Keratinocyte (primary cell): Measurements from ENCODE around the gene ANKRD16. TPM values are rescaled to one million over a fixed set of nuclear protein-coding genes. Genes with fewer than 3 reads are reported as not detected.

Source experiments
- DNase-seq: peaks from one replicate; pipeline ENCODE4 v3.0.0-alpha.2; 2011; ENCODE audit warnings: low read depth, missing footprints, low spot score
- FAIRE-seq: peaks from 2 replicates; lab custom pipeline; 2011; peaks lifted over from hg19 to GRCh38; lab: Jason Lieb, UNC
- H2AFZ ChIP-seq: 2 replicates; pipeline ENCODE4 v1.6.0; 2012; ENCODE audit warnings: low read length, control low read depth, inconsistent platforms; ENCODE audit not compliant: control insufficient read depth
- H3K27ac ChIP-seq: 2 replicates; pipeline ENCODE4 v1.5.1; 2011; ENCODE audit warnings: low read length; ENCODE audit not compliant: control insufficient read depth, insufficient read depth
- H3K27me3 ChIP-seq: 3 replicates; pipeline ENCODE4 v1.6.0; 2011; ENCODE audit warnings: low read length; ENCODE audit not compliant: control insufficient read depth, insufficient read depth; ENCODE audit errors: extremely low read depth
- H3K36me3 ChIP-seq, 2 experiments: 2 replicates in 1 of 2; 3 replicates in 1 of 2; pipeline ENCODE4 v1.5.1; 2011; ENCODE audit warnings: low read length in 2 of 2, mild to moderate bottlenecking in 1 of 2; ENCODE audit not compliant: control insufficient read depth in 2 of 2, insufficient read depth in 2 of 2; ENCODE audit errors: extremely low read depth in 1 of 2
- H3K4me1 ChIP-seq: 3 replicates; pipeline ENCODE4 v1.5.1; 2011; ENCODE audit warnings: low read length; ENCODE audit not compliant: control insufficient read depth, insufficient read depth; ENCODE audit errors: extremely low read depth
- H3K4me2 ChIP-seq: 3 replicates; pipeline ENCODE4 v1.6.0; 2011; ENCODE audit warnings: low read depth, low read length; ENCODE audit not compliant: control insufficient read depth, insufficient read depth; ENCODE audit errors: extremely low read depth
- H3K4me3 ChIP-seq, 3 experiments: fragments of 200-600 bp in 1 of 3; sonication (generic) in 1 of 3; 2 replicates in 2 of 3; 3 replicates in 1 of 3; pipeline ENCODE4 v1.5.1; 2011 to 2016; ENCODE audit warnings: low read length in 3 of 3, mild to moderate bottlenecking in 3 of 3, control low read depth in 2 of 3, inconsistent platforms in 1 of 3, low read depth in 1 of 3, mixed read lengths in 1 of 3, mixed run types in 1 of 3, moderate library complexity in 1 of 3; ENCODE audit not compliant: control insufficient read depth in 2 of 3, insufficient read depth in 2 of 3; ENCODE audit errors: extremely low read depth in 1 of 3
- H3K79me2 ChIP-seq: 2 replicates; pipeline ENCODE4 v1.6.0; 2012; ENCODE audit warnings: low read length; ENCODE audit not compliant: control insufficient read depth, insufficient read depth
- H3K9ac ChIP-seq: 3 replicates; pipeline ENCODE4 v1.6.0; 2011; ENCODE audit warnings: low read length; ENCODE audit not compliant: control insufficient read depth, insufficient read depth; ENCODE audit errors: extremely low read depth
- H3K9me1 ChIP-seq: 3 replicates; pipeline ENCODE4 v1.6.0; 2011; ENCODE audit warnings: low read length; ENCODE audit not compliant: control insufficient read depth, insufficient read depth; ENCODE audit errors: extremely low read depth
- H3K9me3 ChIP-seq: 2 replicates; pipeline ENCODE4 v1.5.1; 2012; ENCODE audit warnings: low read depth, low read length; ENCODE audit not compliant: control insufficient read depth
- H4K20me1 ChIP-seq: 3 replicates; pipeline ENCODE4 v1.6.0; 2011; ENCODE audit warnings: low read length; ENCODE audit not compliant: control insufficient read depth, insufficient read depth; ENCODE audit errors: extremely low read depth
- EZH2 ChIP-seq: IDR thresholded peaks from one replicate; pipeline ENCODE4 v1.6.1; 2012; ENCODE audit warnings: inconsistent platforms, mild to moderate bottlenecking, low read length, moderate library complexity
- dilution Hi-C: fragments of 300-500 bp; cut with MboI; formaldehyde crosslinking; loops from one replicate; pipeline ENCODE4 v1.7.0; 2020; ENCODE audit warnings: low sequenced_read_pairs; ENCODE audit not compliant: extremely low pct_ligation_motif_present
- polyA plus RNA-seq, 5 experiments: library from polyadenylated mRNA; depleted of rRNA in 3 of 5; stranded (reverse) in 3 of 5; stranded (forward) in 1 of 5; unstranded in 1 of 5; fragments of >200 nt; gene quantifications; 1 replicate in 1 of 5; 2 replicates in 3 of 5; 3 replicates in 1 of 5; pipeline versions ENCODE4 v1.2.1 to v1.2.3, GENCODE V29; 2011 to 2012; ENCODE audit warnings: missing spikeins in 2 of 5, low read depth in 1 of 5, low replicate concordance in 1 of 5
- TF ChIP-seq, protein P1 (sequence below), 3 experiments: IDR thresholded peaks in 1 of 3; conservative IDR thresholded peaks in 1 of 3; optimal IDR thresholded peaks in 1 of 3; 2 replicates in 2 of 3; 3 replicates in 1 of 3; pipeline versions ENCODE3 to v1.5.1; 2011; ENCODE audit warnings: low read length in 3 of 3, mild to moderate bottlenecking in 3 of 3, moderate library complexity in 2 of 3, control low read depth in 1 of 3, inconsistent platforms in 1 of 3; ENCODE audit not compliant: insufficient read depth in 2 of 3; ENCODE audit errors: extremely low read depth in 1 of 3

The ANKRD16 gene
- polyA plus RNA-seq, 1 donor (not counting 4 experiments of a cell fraction or from before 2014, with no cell fraction given): 6.2 TPM

DNA sequence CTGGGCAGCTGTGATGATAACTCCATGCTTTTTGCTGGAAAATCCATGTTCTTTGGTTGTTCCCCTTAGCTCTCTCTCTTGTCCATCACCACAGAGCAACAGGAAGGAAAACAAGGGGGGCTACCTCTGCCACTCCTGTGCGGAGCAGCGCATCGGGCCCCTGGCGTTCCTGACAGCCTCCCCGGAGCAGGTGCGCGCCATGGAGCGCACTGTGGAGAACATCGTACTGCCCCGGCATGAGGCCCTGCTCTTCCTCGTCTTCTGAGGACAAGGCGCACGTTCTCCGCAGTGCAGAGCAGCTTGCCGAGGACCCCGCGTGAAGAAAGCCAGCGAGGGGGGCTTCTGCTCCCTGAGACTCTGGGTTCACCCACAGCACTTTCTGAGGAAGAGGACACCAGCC is 47.3 kb upstream of the ANKRD16 start:
- dilution Hi-C loops: no loop called here
- FAIRE-seq: no peak
- H3K9me1 ChIP-seq: no peaks in the 10 kb centered on the region

DNA sequence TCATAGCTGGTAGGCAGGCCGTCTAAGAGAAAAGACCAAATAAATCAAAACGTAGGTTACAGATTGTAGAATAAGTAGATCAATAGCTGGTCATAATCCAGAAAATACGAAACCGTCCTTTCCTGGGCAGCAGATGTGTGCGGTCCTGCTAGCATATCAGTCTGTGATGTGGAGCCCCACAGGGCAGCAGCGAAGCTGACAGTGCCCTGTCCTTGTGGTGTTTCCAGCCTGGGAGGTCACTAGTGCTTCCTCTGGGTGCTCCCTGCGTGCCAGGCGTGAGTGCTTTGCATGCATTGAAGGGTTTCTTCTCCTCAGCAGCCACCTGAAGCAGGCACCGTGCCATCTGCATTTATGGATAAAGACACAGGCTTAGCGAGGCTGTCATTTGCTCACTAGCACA is 45.9 kb upstream of the ANKRD16 start:
- H2AFZ ChIP-seq: no peak overlapping the region
- no peak overlapping the region for H3K27ac ChIP-seq
- DNase-seq (no peak), FAIRE-seq (no peak)
- dilution Hi-C loops: no loop called here
- H3K27me3 ChIP-seq: no peaks in the 10 kb centered on the region
- H3K4me3 ChIP-seq: no peak overlapping the region
- no peaks in the 10 kb centered on the region for H4K20me1 ChIP-seq
- no peak for TF ChIP-seq EZH2
- TF ChIP-seq, protein P1, sequence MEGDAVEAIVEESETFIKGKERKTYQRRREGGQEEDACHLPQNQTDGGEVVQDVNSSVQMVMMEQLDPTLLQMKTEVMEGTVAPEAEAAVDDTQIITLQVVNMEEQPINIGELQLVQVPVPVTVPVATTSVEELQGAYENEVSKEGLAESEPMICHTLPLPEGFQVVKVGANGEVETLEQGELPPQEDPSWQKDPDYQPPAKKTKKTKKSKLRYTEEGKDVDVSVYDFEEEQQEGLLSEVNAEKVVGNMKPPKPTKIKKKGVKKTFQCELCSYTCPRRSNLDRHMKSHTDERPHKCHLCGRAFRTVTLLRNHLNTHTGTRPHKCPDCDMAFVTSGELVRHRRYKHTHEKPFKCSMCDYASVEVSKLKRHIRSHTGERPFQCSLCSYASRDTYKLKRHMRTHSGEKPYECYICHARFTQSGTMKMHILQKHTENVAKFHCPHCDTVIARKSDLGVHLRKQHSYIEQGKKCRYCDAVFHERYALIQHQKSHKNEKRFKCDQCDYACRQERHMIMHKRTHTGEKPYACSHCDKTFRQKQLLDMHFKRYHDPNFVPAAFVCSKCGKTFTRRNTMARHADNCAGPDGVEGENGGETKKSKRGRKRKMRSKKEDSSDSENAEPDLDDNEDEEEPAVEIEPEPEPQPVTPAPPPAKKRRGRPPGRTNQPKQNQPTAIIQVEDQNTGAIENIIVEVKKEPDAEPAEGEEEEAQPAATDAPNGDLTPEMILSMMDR (optimal IDR thresholded peaks at IDR 0.05 in 1 of 3, IDR thresholded peaks at IDR 0.05 in 1 of 3, conservative IDR thresholded peaks at IDR 0.05 in 1 of 3; ENCODE audit: extremely low read depth in 1 of 3, insufficient read depth in 2 of 3, low read length in 3 of 3): no peak
- no peaks in the 10 kb centered on the region for H3K9me1 ChIP-seq
- H3K36me3 ChIP-seq: peaks cover 25 to 31% of the 10 kb centered on the region in 2 experiments
- no peak overlapping the region for H3K4me2 ChIP-seq
- H3K9me3 ChIP-seq: no peaks in the 10 kb centered on the region
- peaks cover 1% of the 10 kb centered on the region for H3K4me1 ChIP-seq
- no peak overlapping the region for H3K9ac ChIP-seq
- H3K79me2 ChIP-seq: no peaks in the 10 kb centered on the region

More for the DNA sequence above, 47.3 kb upstream of the ANKRD16 start:
- no peaks in the 10 kb centered on the region for H3K27me3 ChIP-seq
- H3K4me3 ChIP-seq: no peak overlapping the region
- H3K4me1 ChIP-seq: peaks cover 15% of the 10 kb centered on the region
- DNase-seq: no peak
- peaks cover 20 to 26% of the 10 kb centered on the region in 2 experiments for H3K36me3 ChIP-seq
- H4K20me1 ChIP-seq: no peaks in the 10 kb centered on the region
- H3K4me2 ChIP-seq: no peak overlapping the region
- no peak overlapping the region for H3K9ac ChIP-seq
- no peaks in the 10 kb centered on the region for H3K79me2 ChIP-seq
- no peak overlapping the region for H3K27ac ChIP-seq
- no peak for TF ChIP-seq EZH2
- TF ChIP-seq, protein P1 (optimal IDR thresholded peaks at IDR 0.05 in 1 of 3, IDR thresholded peaks at IDR 0.05 in 1 of 3, conservative IDR thresholded peaks at IDR 0.05 in 1 of 3; ENCODE audit: extremely low read depth in 1 of 3, insufficient read depth in 2 of 3, low read length in 3 of 3): no peak
- no peaks in the 10 kb centered on the region for H3K9me3 ChIP-seq
- H2AFZ ChIP-seq: no peak overlapping the region
